Right cardiac atrium (tissue), 5 donors: ENCODE results near the gene OPN4. TPM values are rescaled to one million over a fixed set of nuclear protein-coding genes. Genes with fewer than 3 reads are reported as not detected.
A peak's percentile ranks its signal among the peaks of the same experiment; 100 is the strongest.

ENCODE experiments used
- ATAC-seq, 2 donors: fragments of 200-7000 bp; cut with Tn5 transposase; one replicate each; pipeline versions ENCODE4 v1.8.0 to v1.9.1; 2020; ENCODE audit warnings: moderate library complexity in 2 of 2, mild to moderate bottlenecking in 1 of 2
- DNase-seq, 3 donors: peaks; one replicate each; pipeline ENCODE4 v3.0.0-alpha.2; 2020
- H3K27ac ChIP-seq: one replicate; pipeline ENCODE4 v1.5.1; 2013; ENCODE audit warnings: mild to moderate bottlenecking, low read length, control low read depth, moderate library complexity
- H3K27me3 ChIP-seq: one replicate; pipeline ENCODE4 v1.6.1; 2013; ENCODE audit not compliant: control insufficient read depth, insufficient read depth
- H3K4me1 ChIP-seq: one replicate; pipeline ENCODE4 v1.6.1; 2013; ENCODE audit warnings: low read length; ENCODE audit not compliant: control insufficient read depth, insufficient read depth
- H3K4me3 ChIP-seq: one replicate; pipeline ENCODE4 v1.5.1; 2013; ENCODE audit warnings: low read length, control low read depth
- H3K9me3 ChIP-seq: one replicate; pipeline ENCODE4 v1.6.1; 2013; ENCODE audit warnings: low read length; ENCODE audit not compliant: control insufficient read depth
- WGBS: extraction: QIAGEN DNeasy Blood & Tissue Kit; methylation state at CpG from one replicate; pipeline ENCODE4 v1.1.7; 2013; 5-methylcytosine and 5-hydroxymethylcytosine counted together
- intact Hi-C, 4 donors: fragments of 100-400 bp; cut with DNase I; formaldehyde crosslinking; loops; one replicate each; pipeline versions ENCODE4 v1.11.0 to v1.14.0; 2022 to 2023
- polyA plus RNA-seq: library from polyadenylated mRNA; stranded (reverse); fragments of 200-250 nt; gene quantifications from one replicate; pipeline ENCODE4 v1.2.3, GENCODE V29; 2013
- total RNA-seq, 4 donors: library from RNA; stranded (reverse); fragmentation: NEBNext Ultra II Directional; extraction: Animal tissue kit (Norgen Biotek cat#: 25700); gene quantifications; one replicate each; pipeline ENCODE4 v1.2.1, GENCODE V29; 2021
- donor health status: healthy with polysubstance abuse.
- donor health status: DM: no; HTN: yes; CAD: no.
- donor health status: DM: no; HTN: no; CAD: no.
- donor health status: DM: no; HTN: yes; CAD: no; lungs with severe emphysema.
- donor health status: DM: yes; HTN: yes; CAD: no.

OPN4 gene
- total and polyA plus RNA-seq, 5 donors, result 0.32 to 1.2 (median 0.93) TPM

DNA sequence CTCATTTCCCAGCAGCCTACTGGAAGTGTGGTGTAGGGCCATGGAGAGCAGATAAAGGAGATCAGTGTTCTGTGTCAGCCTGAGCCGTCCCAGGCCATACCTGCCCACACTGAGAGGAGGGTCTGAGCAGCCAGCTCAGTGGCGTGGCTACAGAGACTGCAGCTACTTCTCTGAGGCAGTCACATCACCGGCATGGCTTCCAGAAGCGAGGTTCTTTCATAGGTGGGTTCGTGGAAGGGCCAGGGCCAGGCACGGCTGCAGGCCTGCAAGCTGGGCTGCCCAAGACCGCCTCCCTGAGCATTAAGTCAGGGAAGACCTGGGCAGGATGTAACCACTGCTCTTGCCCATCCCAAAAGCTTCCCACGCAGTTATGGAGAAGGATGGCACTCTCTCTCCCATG, 48.8 kb downstream of the OPN4 start:
- DNase-seq, result peak in 1 of 3 donors; percentile 19
- Histone ChIP-seq H3K27me3 (no peaks in the 10 kb centered on the region), H3K4me1 (no peaks in the 10 kb centered on the region), H3K9me3 (no peaks in the 10 kb centered on the region), H3K27ac (no peak overlapping the region), H3K4me3 (no peak overlapping the region)
- intact Hi-C loops, result no loop called here
- peak in 1 of 2 donors; percentile 2 for ATAC-seq
- 93% methylated on average over 8 of the region's 8 CpGs for whole genome bisulfite sequencing

- H3K4me3 ChIP-seq, result no peak overlapping the region
- H3K4me1 ChIP-seq, result no peaks in the 10 kb centered on the region
- 78% methylated on average over 1 of the region's 1 CpG for WGBS
- DNase-seq, result no peak
- ATAC-seq, result no peak
- intact Hi-C loops, result loop anchor here in 1 of 4 donors (5.0 kb wide), 1 partner anchor 192 kb away; no protein-coding TSS in a partner anchor
- H3K27ac ChIP-seq, result no peak overlapping the region
- H3K27me3 ChIP-seq, result no peaks in the 10 kb centered on the region
- no peaks in the 10 kb centered on the region for H3K9me3 ChIP-seq
Measured at GRCh38 chr10:86705139-86705538, 50.8 kb downstream of the OPN4 start.

GRCh38 chr10:86705905-86706304, 51.6 kb downstream of the OPN4 start:
- Histone ChIP-seq H3K9me3 (no peaks in the 10 kb centered on the region), H3K27me3 (no peaks in the 10 kb centered on the region), H3K4me3 (no peak overlapping the region), H3K27ac (peak overlapping the region; percentile 21), H3K4me1 (no peaks in the 10 kb centered on the region)
- ATAC-seq (no peak), DNase-seq (no peak)
- WGBS, result 73% methylated on average over 2 of the region's 2 CpGs
- intact Hi-C loops, result loop anchor here in 1 of 4 donors (5.0 kb wide), 1 partner anchor 191 kb away; no protein-coding TSS in a partner anchor

GRCh38 chr10:86706401-86706841, 52.1 kb downstream of the OPN4 start:
- H3K4me1 ChIP-seq, result no peaks in the 10 kb centered on the region
- intact Hi-C loops, result loop anchor here in 1 of 4 donors (5.0 kb wide), 1 partner anchor 191 kb away; no protein-coding TSS in a partner anchor
- no peak for ATAC-seq
- no peak overlapping the region for H3K4me3 ChIP-seq
- no peaks in the 10 kb centered on the region for H3K27me3 ChIP-seq
- H3K27ac ChIP-seq, result no peak overlapping the region
- WGBS, result 90% methylated on average over 12 of the region's 12 CpGs
- no peaks in the 10 kb centered on the region for H3K9me3 ChIP-seq
- DNase-seq, result no peak

DNA sequence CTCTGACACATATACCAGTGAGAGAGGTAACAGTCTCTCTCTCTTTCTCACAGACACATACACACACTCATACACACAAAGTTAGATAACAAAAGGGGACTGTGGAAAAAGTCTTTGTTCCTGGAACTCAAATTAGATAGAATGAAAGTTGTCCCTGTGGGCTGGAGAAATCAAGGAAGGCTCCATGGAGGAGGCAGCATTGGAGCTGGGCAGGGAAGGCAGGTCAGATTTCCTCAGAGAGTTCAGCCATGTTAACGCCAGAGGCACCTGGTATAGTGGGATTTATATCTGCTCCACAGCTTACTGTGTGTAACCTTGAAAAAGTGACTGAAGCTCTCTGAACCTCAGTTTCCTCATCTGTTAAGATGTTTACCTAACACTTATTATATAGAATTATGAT, 52.6 kb downstream of the OPN4 start:
- WGBS, result 78% methylated on average over 1 of the region's 1 CpG
- ATAC-seq (no peak), DNase-seq (no peak)
- H3K4me1 ChIP-seq, result no peaks in the 10 kb centered on the region
- no peaks in the 10 kb centered on the region for H3K9me3 ChIP-seq
- no peaks in the 10 kb centered on the region for H3K27me3 ChIP-seq
- H3K4me3 ChIP-seq, result no peak overlapping the region
- intact Hi-C loops, result loop anchor here in 1 of 4 donors (5.0 kb wide), 1 partner anchor 190 kb away; no protein-coding TSS in a partner anchor
- H3K27ac ChIP-seq, result no peak overlapping the region

- no peak for ATAC-seq
- Histone ChIP-seq H3K4me3 (no peak overlapping the region), H3K27me3 (no peaks in the 10 kb centered on the region), H3K4me1 (peaks cover 4% of the 10 kb centered on the region), H3K27ac (no peak overlapping the region), H3K9me3 (no peaks in the 10 kb centered on the region)
- 57% methylated on average over 4 of the region's 4 CpGs for WGBS
- no peak for DNase-seq
- intact Hi-C loops, result loop anchor here in 1 of 4 donors (5.0 kb wide), 1 partner anchor 190 kb away; no protein-coding TSS in a partner anchor
Measured at GRCh38 chr10:86707505-86707904, 53.2 kb downstream of the OPN4 start.

- DNase-seq (peak in 1 of 3 donors; percentile 58), ATAC-seq (no peak)
- intact Hi-C loops, result loop anchor here in 1 of 4 donors (5.0 kb wide), 1 partner anchor 189 kb away; no protein-coding TSS in a partner anchor
- Histone ChIP-seq H3K27ac (no peak overlapping the region), H3K4me1 (peaks cover 4% of the 10 kb centered on the region), H3K27me3 (no peaks in the 10 kb centered on the region), H3K9me3 (no peaks in the 10 kb centered on the region), H3K4me3 (no peak overlapping the region)
- WGBS, result 79% methylated on average over 8 of the region's 8 CpGs
Measured at GRCh38 chr10:86708068-86708782, 53.9 kb downstream of the OPN4 start.

- no peak for DNase-seq
- intact Hi-C loops, result loop anchor here in 1 of 4 donors (5.0 kb wide), 1 partner anchor 188 kb away; no protein-coding TSS in a partner anchor
- 63% methylated on average over 5 of the region's 5 CpGs for WGBS
- H3K27ac ChIP-seq, result peak overlapping the region; percentile 0
- H3K9me3 ChIP-seq, result no peaks in the 10 kb centered on the region
- peaks cover 4% of the 10 kb centered on the region for H3K4me1 ChIP-seq
- H3K4me3 ChIP-seq, result no peak overlapping the region
- H3K27me3 ChIP-seq, result no peaks in the 10 kb centered on the region
- no peak for ATAC-seq
Measured at GRCh38 chr10:86708783-86709380, 54.5 kb downstream of the OPN4 start.

GRCh38 chr10:86709396-86710185, 55.2 kb downstream of the OPN4 start:
- Histone ChIP-seq H3K27ac (peak overlapping the region; percentile 0), H3K4me1 (peaks cover 4% of the 10 kb centered on the region), H3K9me3 (no peaks in the 10 kb centered on the region), H3K4me3 (no peak overlapping the region), H3K27me3 (no peaks in the 10 kb centered on the region)
- intact Hi-C loops, result loop anchor here in 1 of 4 donors (5.0 kb wide), 1 partner anchor 188 kb away; no protein-coding TSS in a partner anchor
- 89% methylated on average over 16 of the region's 16 CpGs for WGBS
- DNase-seq (peak in 1 of 3 donors; percentile 69), ATAC-seq (peak; percentile 0)

GRCh38 chr10:86710987-86711512, 56.7 kb downstream of the OPN4 start:
- intact Hi-C loops, result no loop called here
- 4% methylated on average over 46 of the region's 46 CpGs for WGBS
- peaks cover 4% of the 10 kb centered on the region for H3K4me1 ChIP-seq

More at GRCh38 chr10:86710987-86711512, 56.7 kb downstream of the OPN4 start:
- peak overlapping the region; percentile 92 for H3K4me3 ChIP-seq
- H3K9me3 ChIP-seq, result no peaks in the 10 kb centered on the region
- DNase-seq (peak; percentile 89 to 97 (median 97)), ATAC-seq (peak; percentile 83 to 85)
- H3K27me3 ChIP-seq, result no peaks in the 10 kb centered on the region
- H3K27ac ChIP-seq, result peak overlapping the region; percentile 91
